Keratinocyte (primary cell): ENCODE measurements around the gene TARBP2. TPM values are rescaled to one million over a fixed set of nuclear protein-coding genes. Genes with fewer than 3 reads are reported as not detected.

ENCODE experiments used
- DNase-seq: peaks from one replicate; pipeline ENCODE4 v3.0.0-alpha.2; 2011; ENCODE audit warnings: low read depth, missing footprints, low spot score
- FAIRE-seq: peaks from 2 replicates; lab custom pipeline; 2011; peaks lifted over from hg19 to GRCh38; lab: Jason Lieb, UNC
- H2AFZ ChIP-seq: 2 replicates; pipeline ENCODE4 v1.6.0; 2012; ENCODE audit warnings: low read length, control low read depth, inconsistent platforms; ENCODE audit not compliant: control insufficient read depth
- H3K27ac ChIP-seq: 2 replicates; pipeline ENCODE4 v1.5.1; 2011; ENCODE audit warnings: low read length; ENCODE audit not compliant: control insufficient read depth, insufficient read depth
- H3K27me3 ChIP-seq: 3 replicates; pipeline ENCODE4 v1.6.0; 2011; ENCODE audit warnings: low read length; ENCODE audit not compliant: control insufficient read depth, insufficient read depth; ENCODE audit errors: extremely low read depth
- H3K36me3 ChIP-seq, 2 experiments: 2 replicates in 1 of 2; 3 replicates in 1 of 2; pipeline ENCODE4 v1.5.1; 2011; ENCODE audit warnings: low read length in 2 of 2, mild to moderate bottlenecking in 1 of 2; ENCODE audit not compliant: control insufficient read depth in 2 of 2, insufficient read depth in 2 of 2; ENCODE audit errors: extremely low read depth in 1 of 2
- H3K4me1 ChIP-seq: 3 replicates; pipeline ENCODE4 v1.5.1; 2011; ENCODE audit warnings: low read length; ENCODE audit not compliant: control insufficient read depth, insufficient read depth; ENCODE audit errors: extremely low read depth
- H3K4me2 ChIP-seq: 3 replicates; pipeline ENCODE4 v1.6.0; 2011; ENCODE audit warnings: low read depth, low read length; ENCODE audit not compliant: control insufficient read depth, insufficient read depth; ENCODE audit errors: extremely low read depth
- H3K4me3 ChIP-seq, 3 experiments: fragments of 200-600 bp in 1 of 3; sonication (generic) in 1 of 3; 2 replicates in 2 of 3; 3 replicates in 1 of 3; pipeline ENCODE4 v1.5.1; 2011 to 2016; ENCODE audit warnings: low read length in 3 of 3, mild to moderate bottlenecking in 3 of 3, control low read depth in 2 of 3, inconsistent platforms in 1 of 3, low read depth in 1 of 3, mixed read lengths in 1 of 3, mixed run types in 1 of 3, moderate library complexity in 1 of 3; ENCODE audit not compliant: control insufficient read depth in 2 of 3, insufficient read depth in 2 of 3; ENCODE audit errors: extremely low read depth in 1 of 3
- H3K79me2 ChIP-seq: 2 replicates; pipeline ENCODE4 v1.6.0; 2012; ENCODE audit warnings: low read length; ENCODE audit not compliant: control insufficient read depth, insufficient read depth
- H3K9ac ChIP-seq: 3 replicates; pipeline ENCODE4 v1.6.0; 2011; ENCODE audit warnings: low read length; ENCODE audit not compliant: control insufficient read depth, insufficient read depth; ENCODE audit errors: extremely low read depth
- H3K9me1 ChIP-seq: 3 replicates; pipeline ENCODE4 v1.6.0; 2011; ENCODE audit warnings: low read length; ENCODE audit not compliant: control insufficient read depth, insufficient read depth; ENCODE audit errors: extremely low read depth
- H3K9me3 ChIP-seq: 2 replicates; pipeline ENCODE4 v1.5.1; 2012; ENCODE audit warnings: low read depth, low read length; ENCODE audit not compliant: control insufficient read depth
- H4K20me1 ChIP-seq: 3 replicates; pipeline ENCODE4 v1.6.0; 2011; ENCODE audit warnings: low read length; ENCODE audit not compliant: control insufficient read depth, insufficient read depth; ENCODE audit errors: extremely low read depth
- CTCF ChIP-seq, 3 experiments: IDR thresholded peaks in 1 of 3; conservative IDR thresholded peaks in 1 of 3; optimal IDR thresholded peaks in 1 of 3; 2 replicates in 2 of 3; 3 replicates in 1 of 3; pipeline versions ENCODE3 to v1.5.1; 2011; ENCODE audit warnings: low read length in 3 of 3, mild to moderate bottlenecking in 3 of 3, moderate library complexity in 2 of 3, control low read depth in 1 of 3, inconsistent platforms in 1 of 3; ENCODE audit not compliant: insufficient read depth in 2 of 3; ENCODE audit errors: extremely low read depth in 1 of 3
- EZH2 ChIP-seq: IDR thresholded peaks from one replicate; pipeline ENCODE4 v1.6.1; 2012; ENCODE audit warnings: inconsistent platforms, mild to moderate bottlenecking, low read length, moderate library complexity
- dilution Hi-C: fragments of 300-500 bp; cut with MboI; formaldehyde crosslinking; loops from one replicate; pipeline ENCODE4 v1.7.0; 2020; ENCODE audit warnings: low sequenced_read_pairs; ENCODE audit not compliant: extremely low pct_ligation_motif_present
- polyA plus RNA-seq, 5 experiments: library from polyadenylated mRNA; depleted of rRNA in 3 of 5; stranded (reverse) in 3 of 5; stranded (forward) in 1 of 5; unstranded in 1 of 5; fragments of >200 nt; gene quantifications; 1 replicate in 1 of 5; 2 replicates in 3 of 5; 3 replicates in 1 of 5; pipeline versions ENCODE4 v1.2.1 to v1.2.3, GENCODE V29; 2011 to 2012; ENCODE audit warnings: missing spikeins in 2 of 5, low read depth in 1 of 5, low replicate concordance in 1 of 5

Gene TARBP2
- polyA plus RNA-seq, 1 donor (not counting 4 experiments of a cell fraction or from before 2014, with no cell fraction given): 21.0 TPM

- no peaks in the 10 kb centered on the region for H3K9me3 ChIP-seq
- no peak overlapping the region for H2AFZ ChIP-seq
- TF ChIP-seq CTCF (optimal IDR thresholded peaks at IDR 0.05 in 1 of 3, IDR thresholded peaks at IDR 0.05 in 1 of 3, conservative IDR thresholded peaks at IDR 0.05 in 1 of 3; ENCODE audit: extremely low read depth in 1 of 3, insufficient read depth in 2 of 3, low read length in 3 of 3) (no peak), EZH2 (no peak)
- H3K9ac ChIP-seq: no peak overlapping the region
- DNase-seq (no peak), FAIRE-seq (no peak)
- no peaks in the 10 kb centered on the region for H3K9me1 ChIP-seq
- no peak overlapping the region for H3K4me3 ChIP-seq
- H3K4me1 ChIP-seq: no peaks in the 10 kb centered on the region
- dilution Hi-C loops: no loop called here
- H3K79me2 ChIP-seq: no peaks in the 10 kb centered on the region
- no peaks in the 10 kb centered on the region for H4K20me1 ChIP-seq
- H3K4me2 ChIP-seq: no peak overlapping the region
- H3K27ac ChIP-seq: no peak overlapping the region
- H3K27me3 ChIP-seq: no peaks in the 10 kb centered on the region
- peaks cover 27 to 28% of the 10 kb centered on the region in 2 experiments for H3K36me3 ChIP-seq
Observed at GRCh38 chr12:53513712-53514410, 12.8 kb downstream of the TARBP2 start.

GRCh38 chr12:53514628-53515290 lies 13.7 kb downstream of the TARBP2 start:
- H3K4me3 ChIP-seq: no peak overlapping the region
- H3K9me1 ChIP-seq: no peaks in the 10 kb centered on the region
- no peaks in the 10 kb centered on the region for H3K27me3 ChIP-seq
- DNase-seq: no peak
- no peak overlapping the region for H2AFZ ChIP-seq
- no peaks in the 10 kb centered on the region for H3K79me2 ChIP-seq
- peaks cover 27% of the 10 kb centered on the region in 2 experiments for H3K36me3 ChIP-seq
- no peaks in the 10 kb centered on the region for H3K4me1 ChIP-seq
- no peak for FAIRE-seq
- dilution Hi-C loops: no loop called here
- TF ChIP-seq CTCF (optimal IDR thresholded peaks at IDR 0.05 in 1 of 3, IDR thresholded peaks at IDR 0.05 in 1 of 3, conservative IDR thresholded peaks at IDR 0.05 in 1 of 3; ENCODE audit: extremely low read depth in 1 of 3, insufficient read depth in 2 of 3, low read length in 3 of 3): no peak
- no peak for TF ChIP-seq EZH2
- H3K9ac ChIP-seq: no peak overlapping the region
- no peaks in the 10 kb centered on the region for H4K20me1 ChIP-seq
- no peaks in the 10 kb centered on the region for H3K9me3 ChIP-seq
- no peak overlapping the region for H3K27ac ChIP-seq
- no peak overlapping the region for H3K4me2 ChIP-seq
